ENCODE results near the gene GMFB. TPM values are rescaled to one million over a fixed set of nuclear protein-coding genes. Genes with fewer than 3 reads are reported as not detected.

GMFB gene
- total and polyA plus RNA-seq, 2 donors (not counting 3 experiments of a cell fraction or from before 2014, with no cell fraction given), result 10.1 to 52.0 TPM

DNA sequence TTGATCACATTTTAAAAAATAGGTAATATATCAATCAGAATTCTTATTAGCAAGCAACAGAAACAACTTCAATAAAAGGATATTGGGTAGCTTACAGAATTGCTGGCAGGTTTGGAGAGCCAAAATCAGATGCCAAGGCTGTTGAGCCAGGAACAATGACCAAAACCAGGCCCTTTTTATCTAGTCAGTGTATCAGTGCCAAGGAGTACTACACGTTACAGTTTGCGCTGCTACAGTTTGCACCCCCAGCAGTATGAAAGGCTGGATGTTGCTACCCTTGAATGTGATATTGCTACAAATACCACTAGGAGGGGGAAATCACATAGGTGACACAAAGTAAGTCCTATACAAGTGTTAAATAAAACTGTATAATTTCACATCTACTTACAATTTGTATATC is 40.2 kb upstream of the GMFB start:
- Histone ChIP-seq H3K9me1 (replicated peaks; ENCODE audit: control insufficient read depth, extremely low read depth, insufficient read depth, low read length) (no peaks in the 10 kb centered on the region), H3K79me2 (ENCODE audit: control insufficient read depth, insufficient read depth, low read length) (no peaks in the 10 kb centered on the region), H3K27ac (ENCODE audit: insufficient read depth, low read depth, low read length) (no peak overlapping the region), H3K4me3 (replicated peaks in 1 of 3; ENCODE audit: insufficient read depth in 1 of 3, low read depth in 1 of 3, low read length in 3 of 3) (no peak overlapping the region), H4K20me1 (replicated peaks; ENCODE audit: control insufficient read depth, extremely low read depth, insufficient read depth, low read length) (no peaks in the 10 kb centered on the region), H3K9ac (replicated peaks; ENCODE audit: extremely low read depth, insufficient read depth, low read length) (no peak overlapping the region), H3K36me3 (ENCODE audit: control insufficient read depth in 2 of 2, extremely low read depth in 1 of 2, insufficient read depth in 2 of 2, low read length in 2 of 2) (peaks cover 4 to 7% of the 10 kb centered on the region in 2 experiments), H3K4me2 (ENCODE audit: insufficient read depth, low read length) (no peak overlapping the region), H3K9me3 (replicated peaks; ENCODE audit: control insufficient read depth, insufficient read depth, low read length) (no peaks in the 10 kb centered on the region), H3K27me3 (ENCODE audit: control insufficient read depth in 2 of 2, insufficient read depth in 2 of 2, low read length in 2 of 2) (no peaks in the 10 kb centered on the region), H3K4me1 (ENCODE audit: control insufficient read depth, extremely low read depth, insufficient read depth, low read length) (peaks cover 9% of the 10 kb centered on the region), H2AFZ (ENCODE audit: low read depth, low read length) (no peak overlapping the region)
- BruUV-seq (replicated peaks), result no TSS peak
- no peak for TF ChIP-seq MYC (IDR thresholded peaks at IDR 0.05; ENCODE audit: low read depth, low read length)
- no peak for TF ChIP-seq POLR2A (IDR thresholded peaks at IDR 0.05; ENCODE audit: low read depth, low read length)
- TF ChIP-seq EZH2 (IDR thresholded peaks at IDR 0.05; ENCODE audit: borderline replicate concordance, low read depth, low read length, severe bottlenecking), result no peak
- TF ChIP-seq, protein P1, sequence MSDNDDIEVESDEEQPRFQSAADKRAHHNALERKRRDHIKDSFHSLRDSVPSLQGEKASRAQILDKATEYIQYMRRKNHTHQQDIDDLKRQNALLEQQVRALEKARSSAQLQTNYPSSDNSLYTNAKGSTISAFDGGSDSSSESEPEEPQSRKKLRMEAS (IDR thresholded peaks at IDR 0.05; ENCODE audit: insufficient read depth, insufficient read length), result no peak
- TF ChIP-seq, protein P2, sequence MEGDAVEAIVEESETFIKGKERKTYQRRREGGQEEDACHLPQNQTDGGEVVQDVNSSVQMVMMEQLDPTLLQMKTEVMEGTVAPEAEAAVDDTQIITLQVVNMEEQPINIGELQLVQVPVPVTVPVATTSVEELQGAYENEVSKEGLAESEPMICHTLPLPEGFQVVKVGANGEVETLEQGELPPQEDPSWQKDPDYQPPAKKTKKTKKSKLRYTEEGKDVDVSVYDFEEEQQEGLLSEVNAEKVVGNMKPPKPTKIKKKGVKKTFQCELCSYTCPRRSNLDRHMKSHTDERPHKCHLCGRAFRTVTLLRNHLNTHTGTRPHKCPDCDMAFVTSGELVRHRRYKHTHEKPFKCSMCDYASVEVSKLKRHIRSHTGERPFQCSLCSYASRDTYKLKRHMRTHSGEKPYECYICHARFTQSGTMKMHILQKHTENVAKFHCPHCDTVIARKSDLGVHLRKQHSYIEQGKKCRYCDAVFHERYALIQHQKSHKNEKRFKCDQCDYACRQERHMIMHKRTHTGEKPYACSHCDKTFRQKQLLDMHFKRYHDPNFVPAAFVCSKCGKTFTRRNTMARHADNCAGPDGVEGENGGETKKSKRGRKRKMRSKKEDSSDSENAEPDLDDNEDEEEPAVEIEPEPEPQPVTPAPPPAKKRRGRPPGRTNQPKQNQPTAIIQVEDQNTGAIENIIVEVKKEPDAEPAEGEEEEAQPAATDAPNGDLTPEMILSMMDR (IDR thresholded peaks at IDR 0.05; ENCODE audit: extremely low read depth in 1 of 2, insufficient read depth in 1 of 2, low read depth in 1 of 2, low read length in 2 of 2), result no peak
- no peak for TF ChIP-seq JUN (IDR thresholded peaks at IDR 0.05; ENCODE audit: borderline replicate concordance, insufficient read depth, insufficient read length, low read depth)
- DNase-seq (ENCODE audit: low read depth, low spot score) (no peak), FAIRE-seq (no peak)
- ChIA-PET CTCF (interaction anchor here (1.1 to 2.1 kb wide), 6 partner anchors 8 to 245 kb away, joined by 4 to 11 read pairs (median 8); partner anchors contain the start of gene CGRRF1), POLR2A (no interaction called here)
- intact Hi-C loops (cut with micrococcal nuclease), result no loop called here
- dilution Hi-C loops (cut with MboI; ENCODE audit: extremely low pct_ligation_motif_present, low sequenced_read_pairs), result no loop called here

DNA sequence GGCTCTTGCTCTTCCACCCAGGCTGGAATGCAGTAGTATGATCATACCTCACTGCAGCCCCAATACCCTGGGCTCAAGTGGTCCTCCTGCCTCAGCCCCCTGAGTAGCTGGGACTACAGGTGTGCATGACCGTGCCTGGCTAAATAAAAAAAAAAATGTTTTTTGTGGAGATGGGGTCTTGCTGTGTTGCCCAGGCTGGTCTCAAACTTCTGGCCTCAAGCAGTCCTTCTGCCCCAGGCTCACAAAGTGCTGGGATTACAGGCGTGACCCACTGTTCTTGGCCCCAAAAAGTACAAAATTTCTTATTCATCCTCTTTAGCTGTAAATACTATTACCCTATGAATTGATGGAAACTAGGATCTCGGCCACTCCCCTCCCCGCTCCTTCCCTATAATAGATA is 35.6 kb upstream of the GMFB start:
- H3K36me3 ChIP-seq (ENCODE audit: control insufficient read depth in 2 of 2, extremely low read depth in 1 of 2, insufficient read depth in 2 of 2, low read length in 2 of 2), result peaks cover 5 to 8% of the 10 kb centered on the region in 2 experiments
- no peak overlapping the region for H3K9ac ChIP-seq (replicated peaks; ENCODE audit: extremely low read depth, insufficient read depth, low read length)
- intact Hi-C loops (cut with micrococcal nuclease) (no loop called here), dilution Hi-C loops (cut with MboI; ENCODE audit: extremely low pct_ligation_motif_present, low sequenced_read_pairs) (no loop called here)
- no peaks in the 10 kb centered on the region for H3K9me1 ChIP-seq (replicated peaks; ENCODE audit: control insufficient read depth, extremely low read depth, insufficient read depth, low read length)
- no peaks in the 10 kb centered on the region for H3K9me3 ChIP-seq (replicated peaks; ENCODE audit: control insufficient read depth, insufficient read depth, low read length)
- BruUV-seq (replicated peaks), result no TSS peak
- H3K79me2 ChIP-seq (ENCODE audit: control insufficient read depth, insufficient read depth, low read length), result peaks cover 3% of the 10 kb centered on the region
- H4K20me1 ChIP-seq (replicated peaks; ENCODE audit: control insufficient read depth, extremely low read depth, insufficient read depth, low read length), result no peaks in the 10 kb centered on the region
- no peak overlapping the region for H3K4me2 ChIP-seq (ENCODE audit: insufficient read depth, low read length)
- ChIA-PET POLR2A (no interaction called here), CTCF (interaction anchor here (2.2 kb wide), 1 partner anchor 15 kb away, joined by 8 read pairs; the partner anchor contains the start of gene CGRRF1)
- no peaks in the 10 kb centered on the region for H3K27me3 ChIP-seq (ENCODE audit: control insufficient read depth in 2 of 2, insufficient read depth in 2 of 2, low read length in 2 of 2)
- no peak for FAIRE-seq
- no peak for TF ChIP-seq POLR2AphosphoS5 (IDR thresholded peaks at IDR 0.05; ENCODE audit: insufficient read depth, low read depth, low read length)
- TF ChIP-seq JUN (IDR thresholded peaks at IDR 0.05; ENCODE audit: borderline replicate concordance, insufficient read depth, insufficient read length, low read depth), result no peak
- TF ChIP-seq, protein P1 (IDR thresholded peaks at IDR 0.05; ENCODE audit: insufficient read depth, insufficient read length), result no peak
- TF ChIP-seq, protein P2 (IDR thresholded peaks at IDR 0.05; ENCODE audit: extremely low read depth in 1 of 2, insufficient read depth in 1 of 2, low read depth in 1 of 2, low read length in 2 of 2), result no peak
- no peak for TF ChIP-seq FOS (IDR thresholded peaks at IDR 0.05; ENCODE audit: borderline replicate concordance, insufficient read depth, low read length)
- TF ChIP-seq MYC (IDR thresholded peaks at IDR 0.05; ENCODE audit: low read depth, low read length), result no peak
- no peak for TF ChIP-seq EZH2 (IDR thresholded peaks at IDR 0.05; ENCODE audit: borderline replicate concordance, low read depth, low read length, severe bottlenecking)
- TF ChIP-seq GATA2 (IDR thresholded peaks at IDR 0.05; ENCODE audit: insufficient read depth, insufficient read length, low read depth, low read length), result no peak
- no peak for TF ChIP-seq POLR2A (IDR thresholded peaks at IDR 0.05; ENCODE audit: low read depth, low read length)
- H2AFZ ChIP-seq (ENCODE audit: low read depth, low read length), result no peak overlapping the region
- DNase-seq (ENCODE audit: low read depth, low spot score), result no peak
- H3K27ac ChIP-seq (ENCODE audit: insufficient read depth, low read depth, low read length), result no peak overlapping the region
- H3K4me3 ChIP-seq (replicated peaks in 1 of 3; ENCODE audit: insufficient read depth in 1 of 3, low read depth in 1 of 3, low read length in 3 of 3), result no peak overlapping the region
- H3K4me1 ChIP-seq (ENCODE audit: control insufficient read depth, extremely low read depth, insufficient read depth, low read length), result peaks cover 1% of the 10 kb centered on the region
